Sigmoid colon (tissue), 4 donors: ENCODE results near the gene NME3.

Experiments used
- CTCF ChIP-seq, 4 experiments: fragments of 450-650 bp in 3 of 4; fragments of 200-600 bp in 1 of 4; IDR thresholded peaks; one replicate each; pipeline ENCODE4 v1.5.1; 2016 to 2019; ENCODE audit warnings: antibody characterized with exemption in 4 of 4, mild to moderate bottlenecking in 3 of 4, moderate library complexity in 2 of 4
- POLR2AphosphoS5 ChIP-seq, 4 donors: sonication (generic); formaldehyde crosslinking; IDR thresholded peaks; one replicate each; pipeline ENCODE4 v1.6.1; 2017; ENCODE audit warnings: antibody characterized with exemption in 4 of 4

- TF ChIP-seq CTCF (IDR thresholded peaks at IDR 0.05): no peak
- TF ChIP-seq POLR2AphosphoS5 (IDR thresholded peaks at IDR 0.05): no peak
Observed at GRCh38 chr16:1773703-1774447, 2.5 kb upstream of the NME3 start.
